Tibial artery (tissue), 4 donors: ENCODE measurements around the gene MAPRE2.

Experiments
- DNase-seq, 2 donors: peaks; one replicate each; pipeline ENCODE4 v3.0.0-alpha.2; 2019
- H3K27ac ChIP-seq, 2 donors: fragments of 200-600 bp; sonication (generic) in 1 of 2; 1 replicate in 1 of 2; 2 replicates in 1 of 2; pipeline ENCODE4 v1.5.1; 2018 to 2019; ENCODE audit warnings: mild to moderate bottlenecking in 1 of 2
- H3K27me3 ChIP-seq, 2 donors: fragments of 200-600 bp; sonication (generic) in 1 of 2; one replicate each; pipeline versions ENCODE4 v1.5.1 to v1.6.0; 2016 to 2019
- H3K36me3 ChIP-seq, 3 donors: fragments of 200-600 bp; sonication (generic) in 2 of 3; one replicate each; pipeline ENCODE4 v1.5.1; 2016 to 2019; ENCODE audit warnings: mild to moderate bottlenecking in 2 of 3
- H3K4me1 ChIP-seq, 4 donors: fragments of 200-600 bp; sonication (generic) in 2 of 4; 1 replicate in 3 of 4; 2 replicates in 1 of 4; pipeline ENCODE4 v1.5.1; 2016 to 2019
- H3K4me3 ChIP-seq, 2 donors: fragments of 200-600 bp; sonication (generic) in 1 of 2; 1 replicate in 1 of 2; 2 replicates in 1 of 2; pipeline ENCODE4 v1.5.1; 2018 to 2019; ENCODE audit warnings: mild to moderate bottlenecking in 2 of 2
- H3K9me3 ChIP-seq, 3 donors: fragments of 200-600 bp; sonication (generic) in 1 of 3; one replicate each; pipeline ENCODE4 v1.5.1; 2016 to 2019
- intact Hi-C: fragments of 100-400 bp; cut with DNase I; formaldehyde crosslinking; loops from one replicate; pipeline ENCODE4 v1.15.0; 2023; ENCODE audit warnings: low total_unique reads
- TF ChIP-seq, protein P1 (sequence below), 2 experiments: fragments of 200-600 bp in 1 of 2; fragments of 450-650 bp in 1 of 2; IDR thresholded peaks; one replicate each; pipeline ENCODE4 v1.5.1; 2017 to 2019; ENCODE audit warnings: antibody characterized with exemption in 2 of 2, mild to moderate bottlenecking in 1 of 2, moderate library complexity in 1 of 2

The MAPRE2 gene

DNA sequence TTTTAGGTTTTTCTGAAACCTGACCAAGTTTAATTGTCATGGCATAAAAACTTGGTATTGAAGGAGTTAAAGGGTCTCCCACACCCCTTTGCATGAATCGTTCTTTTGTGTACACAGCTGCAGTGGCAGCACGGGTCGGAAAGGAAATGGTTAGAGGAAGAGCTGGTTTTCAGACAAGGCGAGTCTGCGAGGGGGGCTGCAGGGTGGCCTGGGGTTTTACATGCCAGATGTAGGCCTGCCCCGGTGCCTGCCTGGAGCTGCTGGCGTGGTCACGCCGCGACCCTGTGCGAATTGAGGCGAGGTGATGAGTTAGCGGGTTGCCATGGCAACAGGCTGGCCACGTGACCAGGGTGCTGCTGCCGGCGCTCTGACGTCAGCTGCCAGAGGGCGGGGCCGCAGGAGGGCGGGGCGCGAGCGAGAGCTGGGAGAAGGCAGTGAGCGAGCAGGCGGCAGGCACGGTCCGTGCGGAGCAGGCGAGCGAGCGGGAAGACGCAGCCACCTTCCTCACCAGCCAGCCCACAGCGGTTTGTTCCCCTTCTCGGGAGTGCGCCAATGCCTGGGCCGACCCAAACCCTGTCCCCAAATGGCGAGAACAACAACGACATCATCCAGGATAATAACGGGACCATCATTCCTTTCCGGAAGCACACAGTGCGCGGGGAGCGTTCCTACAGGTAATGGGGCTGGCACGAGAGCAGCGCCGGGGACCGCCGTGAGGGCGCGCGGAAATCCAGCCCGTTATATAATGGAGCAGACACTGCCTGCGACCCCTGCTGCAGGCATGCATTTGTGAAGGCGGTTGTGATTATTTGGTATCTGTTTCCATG, at the start of gene MAPRE2:
Gene MAPRE2, plus strand, starts transcription at position 426 of the 827 bp plus-strand sequence. Its CDS starts 127 bp downstream, at position 553.
- H3K27me3 ChIP-seq: no peaks in the 10 kb centered on the region
- H3K4me1 ChIP-seq: peaks cover 0 to 41% (median 20%) of the 10 kb centered on the region in 4 donors
- no peaks in the 10 kb centered on the region for H3K36me3 ChIP-seq
- intact Hi-C loops: loop anchor here (10.0 kb wide), 1 partner anchor 74 kb away; no protein-coding TSS in a partner anchor
- H3K4me3 ChIP-seq: peak within 1 kb of the TSS; percentile 75 to 84
- DNase-seq: peak; percentile 99 to 100
- TF ChIP-seq, protein P1, sequence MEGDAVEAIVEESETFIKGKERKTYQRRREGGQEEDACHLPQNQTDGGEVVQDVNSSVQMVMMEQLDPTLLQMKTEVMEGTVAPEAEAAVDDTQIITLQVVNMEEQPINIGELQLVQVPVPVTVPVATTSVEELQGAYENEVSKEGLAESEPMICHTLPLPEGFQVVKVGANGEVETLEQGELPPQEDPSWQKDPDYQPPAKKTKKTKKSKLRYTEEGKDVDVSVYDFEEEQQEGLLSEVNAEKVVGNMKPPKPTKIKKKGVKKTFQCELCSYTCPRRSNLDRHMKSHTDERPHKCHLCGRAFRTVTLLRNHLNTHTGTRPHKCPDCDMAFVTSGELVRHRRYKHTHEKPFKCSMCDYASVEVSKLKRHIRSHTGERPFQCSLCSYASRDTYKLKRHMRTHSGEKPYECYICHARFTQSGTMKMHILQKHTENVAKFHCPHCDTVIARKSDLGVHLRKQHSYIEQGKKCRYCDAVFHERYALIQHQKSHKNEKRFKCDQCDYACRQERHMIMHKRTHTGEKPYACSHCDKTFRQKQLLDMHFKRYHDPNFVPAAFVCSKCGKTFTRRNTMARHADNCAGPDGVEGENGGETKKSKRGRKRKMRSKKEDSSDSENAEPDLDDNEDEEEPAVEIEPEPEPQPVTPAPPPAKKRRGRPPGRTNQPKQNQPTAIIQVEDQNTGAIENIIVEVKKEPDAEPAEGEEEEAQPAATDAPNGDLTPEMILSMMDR (IDR thresholded peaks at IDR 0.05): no peak
- H3K27ac ChIP-seq: peak within 1 kb of the TSS; percentile 73 to 83
- no peaks in the 10 kb centered on the region for H3K9me3 ChIP-seq

DNA sequence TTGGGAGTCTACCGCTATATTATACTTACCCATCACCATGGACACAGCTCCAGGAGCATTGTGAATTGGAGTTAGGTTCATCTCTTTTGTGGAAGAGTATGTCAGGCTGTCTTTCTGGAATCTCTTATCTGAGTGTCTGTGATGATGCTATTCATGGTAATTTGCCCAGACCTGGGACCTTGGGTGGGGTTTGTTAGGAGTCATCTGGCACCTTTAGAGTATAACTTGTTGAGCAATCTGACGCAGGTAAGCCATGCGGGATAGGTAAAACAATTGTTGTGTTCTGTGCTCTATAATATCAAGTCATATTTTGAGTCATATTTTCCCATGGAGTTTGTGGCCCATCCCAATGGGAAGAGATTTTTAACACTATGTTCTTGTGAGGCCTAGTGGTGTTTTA, 49.7 kb upstream of the MAPRE2 start:
- intact Hi-C loops: no loop called here
- no peak for DNase-seq
- TF ChIP-seq, protein P1 (IDR thresholded peaks at IDR 0.05): no peak
- Histone ChIP-seq H3K27ac (peak overlapping the region; percentile 45 to 52), H3K4me1 (peaks cover 0 to 31% (median 13%) of the 10 kb centered on the region in 4 donors), H3K9me3 (no peaks in the 10 kb centered on the region), H3K4me3 (no peak overlapping the region), H3K36me3 (no peaks in the 10 kb centered on the region), H3K27me3 (no peaks in the 10 kb centered on the region)

- intact Hi-C loops: no loop called here
- H3K27ac ChIP-seq: no peak overlapping the region
- TF ChIP-seq, protein P1 (IDR thresholded peaks at IDR 0.05): no peak
- no peak for DNase-seq
- H3K9me3 ChIP-seq: no peaks in the 10 kb centered on the region
- H3K4me1 ChIP-seq: peaks cover 0 to 32% (median 13%) of the 10 kb centered on the region in 4 donors
- H3K36me3 ChIP-seq: no peaks in the 10 kb centered on the region
- no peaks in the 10 kb centered on the region for H3K27me3 ChIP-seq
- no peak overlapping the region for H3K4me3 ChIP-seq
These were observed 47.9 kb upstream of the MAPRE2 start for GRCh38 chr18:34993289-34993688.

GRCh38 chr18:34995746-34996145, 45.5 kb upstream of the MAPRE2 start:
- Histone ChIP-seq H3K9me3 (no peaks in the 10 kb centered on the region), H3K27ac (no peak overlapping the region), H3K4me3 (no peak overlapping the region), H3K4me1 (peaks cover 0 to 41% (median 8%) of the 10 kb centered on the region in 4 donors), H3K27me3 (no peaks in the 10 kb centered on the region), H3K36me3 (no peaks in the 10 kb centered on the region)
- intact Hi-C loops: no loop called here
- DNase-seq: no peak
- TF ChIP-seq, protein P1 (IDR thresholded peaks at IDR 0.05): no peak

- no peak overlapping the region for H3K27ac ChIP-seq
- H3K9me3 ChIP-seq: no peaks in the 10 kb centered on the region
- H3K4me1 ChIP-seq: peaks cover 0 to 30% (median 3%) of the 10 kb centered on the region in 4 donors
- TF ChIP-seq, protein P1 (IDR thresholded peaks at IDR 0.05): no peak
- H3K27me3 ChIP-seq: no peaks in the 10 kb centered on the region
- intact Hi-C loops: no loop called here
- H3K4me3 ChIP-seq: no peak overlapping the region
- H3K36me3 ChIP-seq: no peaks in the 10 kb centered on the region
- no peak for DNase-seq
These were observed 42.6 kb upstream of the MAPRE2 start for GRCh38 chr18:34998661-34999060.
